HG02759 (cell line): ENCODE results near the gene MOK.

Experiments used
- ATAC-seq: cut with Tn5 transposase; IDR thresholded peaks from one replicate; pipeline ENCODE4 v1.9.1; 2021; ENCODE audit warnings: mild to moderate bottlenecking, moderate library complexity; ENCODE audit not compliant: unreplicated experiment

The MOK gene

GRCh38 chr14:102285106-102285505 lies 19.9 kb downstream of the MOK start:
- no peak for ATAC-seq

DNA sequence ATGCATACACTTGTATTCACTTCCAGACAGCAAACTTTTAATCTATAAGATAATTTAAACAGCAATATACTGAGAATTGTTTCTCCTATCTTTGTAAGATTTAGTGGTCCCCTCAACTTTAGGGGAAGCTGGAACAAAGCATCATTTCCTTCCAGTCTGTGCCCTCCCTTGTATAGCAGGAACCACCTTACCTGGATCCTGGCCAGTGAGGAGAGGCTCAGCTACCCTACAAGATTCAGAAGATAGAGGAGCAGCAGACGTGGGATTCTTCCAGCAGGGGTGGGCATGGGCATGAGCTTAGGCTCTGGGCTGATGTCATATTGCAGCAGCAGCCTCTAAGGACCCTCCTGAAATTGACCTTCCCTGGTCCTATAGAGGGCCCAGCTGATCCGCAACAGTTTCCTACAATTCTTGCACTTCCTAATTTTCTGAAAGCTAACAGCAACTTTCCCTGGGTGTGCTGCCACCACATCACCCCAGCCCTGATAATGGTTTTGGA lies 21.3 kb downstream of the MOK start:
- no peak for ATAC-seq

DNA sequence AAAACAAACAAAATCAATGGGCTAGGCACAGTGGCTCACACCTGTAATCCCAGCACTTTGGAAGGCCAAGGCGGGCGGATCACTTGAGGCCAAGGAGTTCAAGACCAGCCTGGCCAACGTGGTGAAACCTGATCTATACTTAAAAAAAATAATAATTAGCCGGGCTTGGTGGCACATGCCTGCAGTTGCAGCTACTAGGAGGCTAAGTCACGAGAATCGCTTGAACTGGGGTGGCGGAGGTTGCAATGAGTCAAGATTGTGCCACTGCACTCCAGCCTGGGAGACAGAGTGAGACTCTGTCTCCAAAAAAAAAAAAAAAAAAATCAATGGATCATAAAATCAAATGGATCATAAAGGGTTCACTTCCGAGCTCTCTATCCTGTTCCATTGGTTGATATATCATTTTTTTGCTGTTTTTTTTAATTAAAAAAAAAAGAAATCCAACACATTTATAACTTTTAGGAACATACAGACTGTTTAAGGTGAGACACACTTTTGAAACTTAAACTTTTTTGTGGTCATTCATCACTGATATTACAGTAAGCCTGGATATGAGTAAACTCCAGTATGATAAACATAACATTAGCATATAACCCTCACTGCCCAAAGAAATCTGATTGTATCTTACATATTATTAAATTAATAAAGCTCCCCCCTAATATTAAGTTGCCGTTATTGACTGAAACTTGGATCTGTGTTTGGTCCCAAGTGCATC lies 22.1 kb downstream of the MOK start:
- no peak for ATAC-seq

GRCh38 chr14:102280376-102280962 lies 24.5 kb downstream of the MOK start:
- no peak for ATAC-seq

DNA sequence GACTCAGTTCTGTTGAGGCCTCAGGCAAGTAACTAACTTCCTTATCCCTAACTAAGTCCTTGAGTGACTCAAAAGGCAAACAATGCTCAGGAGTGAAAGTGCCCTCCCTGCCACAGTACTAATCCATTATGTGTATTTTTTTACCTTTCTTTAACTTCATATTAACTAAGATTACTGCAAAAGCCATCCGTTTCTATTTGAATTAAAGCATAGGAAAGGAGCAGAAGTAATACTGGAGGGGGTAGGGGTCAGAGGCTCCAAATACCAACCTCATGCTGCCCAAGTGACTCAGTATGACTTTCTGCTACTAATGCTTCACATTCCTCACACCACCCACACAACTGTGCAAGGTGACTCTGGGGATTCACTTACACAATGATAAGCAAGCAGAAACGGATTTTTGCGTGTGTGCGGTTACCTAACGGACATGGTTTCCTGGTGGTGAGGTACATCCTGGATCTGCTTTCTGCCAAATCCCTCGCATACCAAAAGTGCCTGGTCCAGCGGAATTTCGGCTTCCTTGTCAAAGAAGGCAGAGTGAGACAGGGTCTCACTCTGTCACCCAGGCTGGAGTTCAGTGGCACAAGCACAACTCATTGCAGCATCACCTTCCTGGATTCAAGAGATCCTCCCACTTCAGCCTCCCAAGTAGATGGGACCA lies 25.1 kb downstream of the MOK start:
- ATAC-seq: no peak

- no peak for ATAC-seq
These were observed 25.7 kb downstream of the MOK start for GRCh38 chr14:102279282-102279681.

DNA sequence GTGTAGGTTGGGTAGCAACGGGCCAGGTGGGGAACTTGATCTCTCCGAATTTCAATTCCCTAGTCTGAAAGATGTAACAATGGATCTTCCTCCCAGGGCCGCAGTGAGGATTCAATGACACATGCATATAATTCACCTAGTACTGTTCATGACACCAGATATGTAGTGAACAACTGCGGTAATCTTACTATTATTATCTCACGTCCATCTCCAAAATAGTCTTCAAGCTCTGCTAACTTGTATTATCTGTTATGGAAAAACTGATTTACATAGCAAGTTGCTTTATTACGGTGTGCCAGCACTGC lies 26.4 kb downstream of the MOK start:
- no peak for ATAC-seq

GRCh38 chr14:102277874-102278630 lies 26.9 kb downstream of the MOK start:
- ATAC-seq: no peak

DNA sequence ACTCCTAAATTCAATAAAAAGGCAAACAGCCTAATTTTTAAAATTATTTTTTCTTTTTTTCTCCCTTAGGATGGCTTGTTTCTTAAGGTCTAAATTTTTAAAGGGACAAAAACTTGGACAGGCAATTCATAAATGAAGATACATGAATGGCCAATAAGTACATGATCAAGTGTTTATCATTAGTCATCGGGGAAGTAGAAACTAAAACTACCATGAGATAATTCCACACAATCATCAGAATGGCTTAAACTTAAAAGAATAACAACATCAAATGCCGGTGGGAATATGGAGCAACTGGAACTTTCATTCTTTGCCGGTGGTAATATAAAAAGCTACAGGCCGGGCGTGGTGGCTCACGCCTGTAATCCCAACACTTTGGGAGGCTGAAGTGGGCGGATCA lies 29.1 kb downstream of the MOK start:
- no peak for ATAC-seq

DNA sequence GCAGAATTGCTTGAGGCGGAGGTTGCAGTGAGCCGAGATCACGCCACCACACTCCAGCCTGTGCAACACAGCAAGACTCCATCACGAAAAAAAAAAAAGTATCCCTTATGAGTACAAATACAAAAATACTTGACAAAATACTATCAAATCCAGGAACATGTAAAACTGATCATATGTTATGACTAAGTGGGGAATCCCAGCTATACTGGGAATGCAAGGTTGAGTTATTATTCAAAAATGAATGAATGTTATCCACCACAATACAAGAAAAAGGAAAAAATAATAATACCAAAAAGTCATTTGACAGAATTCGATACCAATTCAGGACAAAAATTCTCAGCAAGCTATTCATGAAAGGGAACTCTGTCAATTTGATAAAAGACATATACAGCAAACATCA lies 32.6 kb downstream of the MOK start:
- ATAC-seq: no peak

DNA sequence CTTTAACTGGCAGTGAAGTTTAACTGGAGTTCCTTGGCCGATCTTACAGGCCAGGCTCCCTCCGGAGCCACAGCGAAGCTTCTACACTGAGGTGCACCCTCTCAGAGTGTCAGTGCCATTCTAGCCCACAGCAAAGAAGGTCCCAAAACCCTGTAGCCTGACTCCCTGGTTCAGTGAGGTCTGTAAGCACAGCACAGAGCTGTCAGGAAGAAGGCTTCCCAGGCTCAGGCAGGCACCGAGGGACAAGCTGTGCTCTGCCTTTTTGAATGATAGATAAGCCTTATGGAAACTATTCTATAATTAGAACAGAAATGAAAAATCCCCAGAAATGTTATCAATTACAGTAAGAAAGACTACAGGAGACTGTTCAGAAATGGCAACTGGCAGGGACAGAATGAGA lies 40.2 kb downstream of the MOK start:
- no peak for ATAC-seq

GRCh38 chr14:102264355-102264754 lies 40.6 kb downstream of the MOK start:
- no peak for ATAC-seq

DNA sequence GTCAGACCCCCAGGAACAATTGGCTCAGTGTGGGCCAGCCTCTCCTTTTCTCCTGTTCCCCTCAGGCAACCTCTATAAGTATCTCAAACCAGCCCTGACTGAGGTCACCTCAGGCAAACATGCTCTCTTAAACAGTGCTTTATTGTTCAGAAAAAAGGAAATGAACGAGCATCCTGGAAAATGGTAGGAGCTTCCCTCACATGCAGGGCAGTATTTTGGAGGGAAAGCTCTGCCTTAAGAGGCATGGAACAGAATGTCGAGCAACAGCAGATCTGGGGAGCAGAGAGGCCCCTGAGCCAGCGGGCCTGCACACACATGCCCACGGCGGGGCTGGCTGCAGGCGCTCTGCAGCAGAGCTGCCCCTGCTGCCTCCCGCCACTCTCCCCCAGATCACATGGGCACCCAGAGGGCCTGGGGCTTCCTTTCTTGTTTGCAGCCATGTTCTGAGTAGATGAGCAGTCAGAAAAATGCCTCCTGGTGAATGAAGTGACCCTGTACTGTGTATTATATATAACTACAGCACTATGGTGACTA lies 42.0 kb downstream of the MOK start:
- ATAC-seq: no peak

GRCh38 chr14:102258136-102258535 lies 46.8 kb downstream of the MOK start:
- ATAC-seq: no peak

DNA sequence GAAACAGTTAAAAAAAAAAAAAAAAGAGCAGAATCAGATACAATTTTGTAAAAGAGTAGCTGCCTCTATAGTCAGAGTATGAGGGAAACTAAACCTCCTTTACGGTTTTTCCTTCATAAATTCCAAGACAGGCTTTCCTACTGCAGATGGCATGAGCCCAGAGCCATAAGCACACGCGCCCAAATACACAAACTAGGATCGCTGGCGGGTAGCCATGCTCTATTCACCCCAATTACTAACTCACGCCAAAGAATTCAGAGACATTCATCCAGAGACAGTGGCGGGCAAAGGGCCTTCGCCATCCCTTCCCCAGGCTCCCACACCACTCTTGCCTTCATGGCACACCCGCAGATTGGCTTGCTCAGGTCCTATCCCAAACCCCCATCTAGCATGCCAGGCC lies 48.2 kb downstream of the MOK start:
- no peak for ATAC-seq

- ATAC-seq: no peak
These were observed 49.4 kb downstream of the MOK start for GRCh38 chr14:102255401-102256190.

GRCh38 chr14:102252834-102253801 lies 51.8 kb downstream of the MOK start:
- ATAC-seq: no peak

GRCh38 chr14:102251161-102251560 lies 53.8 kb downstream of the MOK start:
- ATAC-seq: no peak

DNA sequence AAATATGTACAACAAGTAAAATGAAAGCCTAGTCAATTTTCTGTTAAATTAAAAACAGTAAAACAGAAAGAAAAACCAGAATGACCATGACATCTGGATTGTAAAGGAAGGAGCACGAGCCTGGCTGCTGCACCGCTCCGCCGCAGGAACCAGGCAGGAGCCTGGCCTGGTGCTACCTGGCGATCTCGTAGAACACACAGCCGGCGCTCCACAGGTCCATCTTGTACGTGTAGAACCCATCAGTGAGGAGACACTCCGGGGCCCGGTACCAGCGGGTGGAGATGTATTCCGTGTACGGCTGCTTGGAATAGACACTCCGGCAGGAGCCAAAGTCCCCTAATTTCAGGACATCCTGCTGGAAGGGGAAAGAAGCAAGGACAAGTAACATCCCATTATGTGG lies 54.3 kb downstream of the MOK start:
- no peak for ATAC-seq
